GM23338 (cell line): ENCODE measurements around the gene KCNJ2.

Experiments used
- CREB1 ChIP-seq: fragments of 250-450 bp; sonication (Bioruptor Pico); IDR thresholded peaks from 2 replicates; pipeline ENCODE4 v1.5.0; 2020; ENCODE audit warnings: low read depth, mild to moderate bottlenecking, moderate library complexity
- CTCF ChIP-seq, 2 experiments: fragments of 200-600 bp in 1 of 2; sonication (generic) in 1 of 2; conservative IDR thresholded peaks; 2 replicates each; pipeline versions ENCODE4 v1.5.1 to v1.6.1; 2016 to 2017; ENCODE audit warnings: antibody characterized with exemption in 2 of 2, low read depth in 2 of 2, mild to moderate bottlenecking in 2 of 2, moderate library complexity in 1 of 2
- EZH2 ChIP-seq: fragments of 200-600 bp; sonication (generic); IDR thresholded peaks from one replicate; pipeline ENCODE4 v1.8.0; 2017; ENCODE audit warnings: antibody characterized with exemption, mild to moderate bottlenecking, low read depth; ENCODE audit not compliant: unreplicated experiment
- REST ChIP-seq: IDR thresholded peaks from one replicate; pipeline ENCODE4 v1.6.1; 2018; ENCODE audit warnings: antibody characterized with exemption; ENCODE audit not compliant: unreplicated experiment

- no peak for TF ChIP-seq CTCF (conservative IDR thresholded peaks at IDR 0.05; ENCODE audit: low read depth in 2 of 2)
- no peak for TF ChIP-seq REST
- TF ChIP-seq EZH2, result no peak
- TF ChIP-seq CREB1 (CRISPR knock-in tag), result no peak
Observed at GRCh38 chr17:70124723-70125122, 44.6 kb upstream of the KCNJ2 start.
